SH-SY5Y (cell line): ENCODE data around the gene CEP350.

Experiments used
- GATA2 ChIP-seq: IDR thresholded peaks from 2 replicates; pipeline ENCODE4 v1.6.1; 2011; ENCODE audit warnings: mild to moderate bottlenecking, low read depth, low read length
- GATA3 ChIP-seq: IDR thresholded peaks from 2 replicates; pipeline ENCODE4 v1.6.1; 2011; ENCODE audit warnings: low read depth, mild to moderate bottlenecking, low read length, moderate library complexity

DNA sequence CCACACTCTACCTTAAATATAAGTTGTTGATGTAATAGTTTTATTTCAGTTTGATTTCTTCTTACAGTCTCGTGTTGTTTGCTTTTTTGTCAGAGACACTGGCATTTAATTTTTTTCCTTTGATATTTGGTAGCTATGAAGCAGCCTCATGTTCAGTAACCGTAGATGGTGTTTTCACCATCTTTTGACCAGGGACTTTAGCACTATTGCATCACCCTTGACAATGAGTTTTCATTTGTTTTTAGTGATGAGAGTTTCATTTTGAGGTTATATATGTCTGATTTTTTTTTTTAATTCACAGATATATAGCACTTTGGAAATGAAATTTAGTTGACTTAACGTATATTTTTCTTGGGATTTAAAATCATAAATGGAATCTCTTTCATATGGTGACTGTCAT is 36.2 kb downstream of the CEP350 start:
- TF ChIP-seq GATA2 (no peak), GATA3 (no peak)
